Kidney (tissue), 14 donors: ENCODE data around the gene BABAM1. TPM values are rescaled to one million over a fixed set of nuclear protein-coding genes. Genes with fewer than 3 reads are reported as not detected.

Experiments used
- DNase-seq, 5 donors: peaks; one replicate each; pipeline ENCODE4 v3.0.0-alpha.2; 2013 to 2020
- FAIRE-seq: peaks from 2 replicates; lab custom pipeline; 2012; peaks lifted over from hg19 to GRCh38; lab: Jason Lieb, UNC
- H3K27ac ChIP-seq, 2 donors: one replicate each; pipeline ENCODE4 v1.7.0; 2013; ENCODE audit warnings: low read depth in 2 of 2, low read length in 2 of 2, inconsistent platforms in 1 of 2
- H3K27me3 ChIP-seq: one replicate; pipeline ENCODE4 v1.7.1; 2013; ENCODE audit warnings: low read length, inconsistent platforms; ENCODE audit not compliant: control insufficient read depth, insufficient read depth
- H3K36me3 ChIP-seq, 3 donors: one replicate each; pipeline versions ENCODE4 v1.7.0 to v1.7.1; 2013; ENCODE audit warnings: low read length in 3 of 3, control low read depth in 1 of 3, inconsistent platforms in 1 of 3; ENCODE audit not compliant: insufficient read depth in 3 of 3, control insufficient read depth in 2 of 3
- H3K4me1 ChIP-seq, 3 donors: one replicate each; pipeline versions ENCODE4 v1.7.0 to v1.7.1; 2013; ENCODE audit warnings: low read length in 3 of 3, inconsistent platforms in 1 of 3, low read depth in 1 of 3; ENCODE audit not compliant: control insufficient read depth in 2 of 3, insufficient read depth in 2 of 3
- H3K4me3 ChIP-seq, 3 donors: one replicate each; pipeline versions ENCODE4 v1.7.0 to v1.8.1; 2013; ENCODE audit warnings: low read length in 3 of 3, control low read depth in 1 of 3, inconsistent platforms in 1 of 3
- H3K9ac ChIP-seq, 3 donors: one replicate each; pipeline versions ENCODE4 v1.7.0 to v1.7.1; 2013; ENCODE audit warnings: low read length in 3 of 3, control low read depth in 1 of 3, inconsistent platforms in 1 of 3
- H3K9me3 ChIP-seq, 3 donors: one replicate each; pipeline versions ENCODE4 v1.7.0 to v1.7.1; 2013; ENCODE audit warnings: low read length in 3 of 3, control low read depth in 1 of 3, inconsistent platforms in 1 of 3; ENCODE audit not compliant: control insufficient read depth in 2 of 3, insufficient read depth in 1 of 3
- CTCF ChIP-seq: IDR thresholded peaks from 3 replicates; pipeline ENCODE4 v1.5.1; 2012; ENCODE audit warnings: mild to moderate bottlenecking, moderate library complexity, borderline replicate concordance; ENCODE audit not compliant: insufficient read depth; ENCODE audit errors: extremely low read depth
- intact Hi-C: fragments of 100-400 bp; cut with DNase I; formaldehyde crosslinking; loops from one replicate; pipeline ENCODE4 v1.11.1; 2022
- polyA plus RNA-seq: library from polyadenylated mRNA; stranded (reverse); fragments of 350-450 nt; fragmentation: Illumina TruSeq; extraction: RNeasy Lipid Tissue Mini Kit (QIAGEN cat#74804); gene quantifications from one replicate; pipeline ENCODE4 v1.2.3, GENCODE V29; 2014; ENCODE audit warnings: low read depth, low replicate concordance; ENCODE audit not compliant: insufficient read depth
- total RNA-seq: library from RNA; stranded (reverse); fragmentation: NEBNext Ultra II Directional; extraction: Animal tissue kit (Norgen Biotek cat#: 25700); gene quantifications from one replicate; pipeline ENCODE4 v1.2.1, GENCODE V29; 2021
- donor health status: control.
- donor health status: control.
- donor health status: control.
- donor health status: control.
- donor health status: control.
- donor health status: DM: yes; HTN: yes; CAD: no.
- donor health status: Normal renal cell carcinoma (clear cell type).

BABAM1 gene
- total and polyA plus RNA-seq, 2 donors from 2014 or later: 69.4 to 105 TPM

- H3K9me3 ChIP-seq: no peaks in the 10 kb centered on the region
- no peak overlapping the region for H3K9ac ChIP-seq
- no peak for DNase-seq
- H3K4me3 ChIP-seq: no peak overlapping the region
- intact Hi-C loops: no loop called here
- H3K4me1 ChIP-seq: peaks cover 0 to 16% (median 6%) of the 10 kb centered on the region in 3 donors
- peaks cover 0 to 17% (median 4%) of the 10 kb centered on the region in 3 donors for H3K36me3 ChIP-seq
- FAIRE-seq: no peak
- no peak overlapping the region for H3K27ac ChIP-seq
- no peaks in the 10 kb centered on the region for H3K27me3 ChIP-seq
- no peak for TF ChIP-seq CTCF
Measured at GRCh38 chr19:17314007-17314593, 46.9 kb downstream of the BABAM1 start.

- Histone ChIP-seq H3K27ac (no peak overlapping the region), H3K4me1 (no peaks in the 10 kb centered on the region), H3K9me3 (no peaks in the 10 kb centered on the region), H3K27me3 (no peaks in the 10 kb centered on the region), H3K36me3 (peaks cover 0 to 16% (median 9%) of the 10 kb centered on the region in 3 donors), H3K4me3 (no peak overlapping the region), H3K9ac (no peak overlapping the region)
- TF ChIP-seq CTCF: no peak
- FAIRE-seq (no peak), DNase-seq (no peak)
- intact Hi-C loops: no loop called here
Measured at GRCh38 chr19:17318966-17319365, 51.7 kb downstream of the BABAM1 start.

DNA sequence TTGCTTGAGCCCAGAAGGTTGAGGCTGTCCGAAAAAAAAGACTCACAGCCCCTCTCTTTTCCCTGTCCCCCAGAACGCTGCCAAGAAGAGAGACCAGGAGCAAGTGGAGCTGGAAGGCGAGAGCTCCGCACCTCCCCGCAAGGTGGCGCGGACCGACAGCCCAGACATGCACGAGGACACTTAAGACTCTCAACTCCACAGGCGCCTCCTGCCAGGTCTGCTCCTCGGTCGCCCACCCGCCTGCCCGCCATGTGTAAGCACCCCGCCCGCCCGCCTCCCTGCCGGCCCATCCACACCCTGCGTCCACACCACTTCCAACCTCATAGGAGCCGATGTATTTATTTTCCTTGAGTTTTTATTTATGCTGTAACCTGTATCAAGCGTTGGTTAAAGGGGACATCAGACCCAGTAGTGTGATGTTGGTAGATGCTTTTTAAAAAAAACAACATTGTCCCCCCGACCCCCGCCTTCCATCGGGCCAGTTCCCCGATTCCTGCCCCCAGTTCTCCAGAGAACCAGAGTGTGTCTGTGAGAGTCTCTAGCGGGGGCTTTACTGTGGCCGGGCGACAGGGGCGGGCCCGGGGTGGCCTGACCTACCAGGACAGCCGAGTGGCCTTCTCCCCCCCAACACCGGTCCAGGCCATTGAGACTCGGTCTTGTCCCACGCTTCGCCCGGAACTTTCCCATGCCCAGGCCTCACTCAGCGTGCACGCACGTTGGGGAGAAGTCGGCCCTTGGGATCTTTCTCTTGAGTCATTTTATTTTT, 52.4 kb downstream of the BABAM1 start:
- H3K36me3 ChIP-seq: peaks cover 0 to 9% (median 7%) of the 10 kb centered on the region in 3 donors
- DNase-seq (no peak), FAIRE-seq (no peak)
- no peak overlapping the region for H3K27ac ChIP-seq
- H3K4me3 ChIP-seq: no peak overlapping the region
- H3K9me3 ChIP-seq: no peaks in the 10 kb centered on the region
- no peak overlapping the region for H3K9ac ChIP-seq
- H3K27me3 ChIP-seq: no peaks in the 10 kb centered on the region
- no peak for TF ChIP-seq CTCF
- no peaks in the 10 kb centered on the region for H3K4me1 ChIP-seq
- intact Hi-C loops: no loop called here
